ENCODE measurements around the gene GPC6. TPM values are rescaled to one million over a fixed set of nuclear protein-coding genes. Genes with fewer than 3 reads are reported as not detected.

The GPC6 gene
- total and polyA plus RNA-seq, 2 donors (not counting 3 experiments of a cell fraction or from before 2014, with no cell fraction given) = 0.01 TPM; not detected in 1

- Histone ChIP-seq H3K4me2 (ENCODE audit: insufficient read depth, low read length) (no peak overlapping the region), H3K4me3 (replicated peaks in 1 of 3; ENCODE audit: insufficient read depth in 1 of 3, low read depth in 1 of 3, low read length in 3 of 3) (no peak overlapping the region), H3K36me3 (ENCODE audit: control insufficient read depth in 2 of 2, extremely low read depth in 1 of 2, insufficient read depth in 2 of 2, low read length in 2 of 2) (no peaks in the 10 kb centered on the region), H3K9ac (replicated peaks; ENCODE audit: extremely low read depth, insufficient read depth, low read length) (no peak overlapping the region), H4K20me1 (replicated peaks; ENCODE audit: control insufficient read depth, extremely low read depth, insufficient read depth, low read length) (no peaks in the 10 kb centered on the region), H3K27ac (ENCODE audit: insufficient read depth, low read depth, low read length) (no peak overlapping the region), H3K9me1 (replicated peaks; ENCODE audit: control insufficient read depth, extremely low read depth, insufficient read depth, low read length) (no peaks in the 10 kb centered on the region), H3K4me1 (ENCODE audit: control insufficient read depth, extremely low read depth, insufficient read depth, low read length) (no peaks in the 10 kb centered on the region), H3K27me3 (ENCODE audit: control insufficient read depth in 2 of 2, insufficient read depth in 2 of 2, low read length in 2 of 2) (no peaks in the 10 kb centered on the region), H3K9me3 (replicated peaks; ENCODE audit: control insufficient read depth, insufficient read depth, low read length) (no peaks in the 10 kb centered on the region), H3K79me2 (ENCODE audit: control insufficient read depth, insufficient read depth, low read length) (no peaks in the 10 kb centered on the region), H2AFZ (ENCODE audit: low read depth, low read length) (no peak overlapping the region)
- DNase-seq (ENCODE audit: low read depth, low spot score) (no peak), FAIRE-seq (no peak)
- intact Hi-C loops (cut with micrococcal nuclease) = no loop called here
- TF ChIP-seq MYC (IDR thresholded peaks at IDR 0.05; ENCODE audit: low read depth, low read length) = no peak
- TF ChIP-seq POLR2A (IDR thresholded peaks at IDR 0.05; ENCODE audit: low read depth, low read length) = no peak
- TF ChIP-seq, protein P1, sequence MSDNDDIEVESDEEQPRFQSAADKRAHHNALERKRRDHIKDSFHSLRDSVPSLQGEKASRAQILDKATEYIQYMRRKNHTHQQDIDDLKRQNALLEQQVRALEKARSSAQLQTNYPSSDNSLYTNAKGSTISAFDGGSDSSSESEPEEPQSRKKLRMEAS (IDR thresholded peaks at IDR 0.05; ENCODE audit: insufficient read depth, insufficient read length) = no peak
- no peak for TF ChIP-seq POLR2AphosphoS5 (IDR thresholded peaks at IDR 0.05; ENCODE audit: insufficient read depth, low read depth, low read length)
- no peak for TF ChIP-seq FOS (IDR thresholded peaks at IDR 0.05; ENCODE audit: borderline replicate concordance, insufficient read depth, low read length)
- TF ChIP-seq CTCF (IDR thresholded peaks at IDR 0.05; ENCODE audit: extremely low read depth in 1 of 2, insufficient read depth in 1 of 2, low read depth in 1 of 2, low read length in 2 of 2) = no peak
- TF ChIP-seq GATA2 (IDR thresholded peaks at IDR 0.05; ENCODE audit: insufficient read depth, insufficient read length, low read depth, low read length) = no peak
- no peak for TF ChIP-seq JUN (IDR thresholded peaks at IDR 0.05; ENCODE audit: borderline replicate concordance, insufficient read depth, insufficient read length, low read depth)
- TF ChIP-seq EZH2 (IDR thresholded peaks at IDR 0.05; ENCODE audit: borderline replicate concordance, low read depth, low read length, severe bottlenecking) = no peak
- POLR2A ChIA-PET = no interaction called here
- dilution Hi-C loops (cut with MboI; ENCODE audit: extremely low pct_ligation_motif_present, low sequenced_read_pairs) = no loop called here
- BruUV-seq (replicated peaks) = no TSS peak
- CTCF ChIA-PET = interaction anchor here (1.3 kb wide), 1 partner anchor 27 kb away, joined by 3 read pairs; no protein-coding TSS in a partner anchor
These were observed 1157.8 kb downstream of the GPC6 start for GRCh38 chr13:94384231-94384905.

Measured in endothelial cell of umbilical vein (primary cell).